ENCODE data around the gene ECI1.
"Not testable (repeated sequence)": the region's sequence is repeated elsewhere in the genome, so short reads cannot be mapped to it uniquely, and the experiment has no call there.

GRCh38 chr16:2263026-2263425 is 11.6 kb upstream of the ECI1 start:
- TF ChIP-seq CTCF (conservative IDR thresholded peaks at IDR 0.05); ZFX (IDR thresholded peaks at IDR 0.05): not testable (repeated sequence)
